ENCODE measurements around the gene NRP2.

- TF ChIP-seq JUND (IDR thresholded peaks at IDR 0.05) (no peak), CTCF (IDR thresholded peaks at IDR 0.05; ENCODE audit: low read depth, low read length, missing input control) (no peak), MAX (IDR thresholded peaks at IDR 0.05) (no peak), EGR1 (IDR thresholded peaks at IDR 0.05; ENCODE audit: low read depth in 2 of 2) (no peak), YY1 (IDR thresholded peaks at IDR 0.05) (no peak), ATF3 (IDR thresholded peaks at IDR 0.05) (no peak), RAD21 (IDR thresholded peaks at IDR 0.05) (no peak), ZBTB33 (IDR thresholded peaks at IDR 0.05) (no peak), SP1 (IDR thresholded peaks at IDR 0.05) (no peak), NR2F2 (IDR thresholded peaks at IDR 0.05) (peak; percentile 96), REST (IDR thresholded peaks at IDR 0.05) (no peak)
Observed at GRCh38 chr2:205738117-205738968, 56.0 kb downstream of the NRP2 start.
